Small intestine (tissue), 7 donors: Measurements from ENCODE around the gene POLR2C. TPM values are rescaled to one million over a fixed set of nuclear protein-coding genes. Genes with fewer than 3 reads are reported as not detected.

Source experiments
- DNase-seq, 2 donors: peaks; one replicate each; pipeline versions ENCODE4 v3.0.0 to v3.0.0-alpha.2; 2013
- FAIRE-seq: peaks from 2 replicates; lab custom pipeline; 2012; peaks lifted over from hg19 to GRCh38; lab: Jason Lieb, UNC
- H3K27ac ChIP-seq, 3 donors: one replicate each; pipeline ENCODE4 v1.5.1; 2013; ENCODE audit warnings: low read length in 2 of 3, mild to moderate bottlenecking in 2 of 3, control low read depth in 1 of 3, inconsistent platforms in 1 of 3, low read depth in 1 of 3, moderate library complexity in 1 of 3
- H3K27me3 ChIP-seq, 3 donors: one replicate each; pipeline ENCODE4 v1.6.1; 2013; ENCODE audit warnings: low read length in 3 of 3, inconsistent platforms in 1 of 3; ENCODE audit not compliant: control insufficient read depth in 3 of 3, insufficient read depth in 3 of 3
- H3K36me3 ChIP-seq, 3 donors: one replicate each; pipeline ENCODE4 v1.6.1; 2013; ENCODE audit warnings: low read length in 3 of 3, inconsistent platforms in 1 of 3, low read depth in 1 of 3, mild to moderate bottlenecking in 1 of 3, moderate library complexity in 1 of 3; ENCODE audit not compliant: control insufficient read depth in 3 of 3, insufficient read depth in 2 of 3
- H3K4me1 ChIP-seq, 3 donors: one replicate each; pipeline ENCODE4 v1.6.1; 2013; ENCODE audit warnings: low read length in 2 of 3, inconsistent platforms in 1 of 3, low read depth in 1 of 3, mild to moderate bottlenecking in 1 of 3, moderate library complexity in 1 of 3; ENCODE audit not compliant: control insufficient read depth in 3 of 3, insufficient read depth in 2 of 3
- H3K4me3 ChIP-seq, 3 donors: one replicate each; pipeline ENCODE4 v1.5.1; 2013; ENCODE audit warnings: low read length in 3 of 3, control low read depth in 1 of 3, inconsistent platforms in 1 of 3, low read depth in 1 of 3, mild to moderate bottlenecking in 1 of 3, moderate library complexity in 1 of 3
- H3K9me3 ChIP-seq, 2 donors: one replicate each; pipeline ENCODE4 v1.6.1; 2013; ENCODE audit warnings: low read depth in 1 of 2, low read length in 1 of 2; ENCODE audit not compliant: control insufficient read depth in 2 of 2, insufficient read depth in 1 of 2
- WGBS, 3 donors: extraction: QIAGEN DNeasy Blood & Tissue Kit; methylation state at CpG; one replicate each; pipeline ENCODE4 v1.1.7; 2013; 5-methylcytosine and 5-hydroxymethylcytosine counted together
- polyA plus RNA-seq, 4 donors: library from polyadenylated mRNA; stranded (reverse) in 3 of 4; unstranded in 1 of 4; fragments of 200-250 nt in 3 of 4; fragments of 120-200 nt in 1 of 4; gene quantifications; one replicate each; pipeline versions ENCODE4 v1.2.1 to v1.2.3, GENCODE V29; 2013
- donor health status: healthy with polysubstance abuse.
- donor health status: control.
- donor health status: control.
- donor health status: Bipolar disorder and iron deficiency.
- donor health status: healthy.

POLR2C gene
- polyA plus RNA-seq, 4 donors: 51.7 to 86.8 (median 61.4) TPM

DNA sequence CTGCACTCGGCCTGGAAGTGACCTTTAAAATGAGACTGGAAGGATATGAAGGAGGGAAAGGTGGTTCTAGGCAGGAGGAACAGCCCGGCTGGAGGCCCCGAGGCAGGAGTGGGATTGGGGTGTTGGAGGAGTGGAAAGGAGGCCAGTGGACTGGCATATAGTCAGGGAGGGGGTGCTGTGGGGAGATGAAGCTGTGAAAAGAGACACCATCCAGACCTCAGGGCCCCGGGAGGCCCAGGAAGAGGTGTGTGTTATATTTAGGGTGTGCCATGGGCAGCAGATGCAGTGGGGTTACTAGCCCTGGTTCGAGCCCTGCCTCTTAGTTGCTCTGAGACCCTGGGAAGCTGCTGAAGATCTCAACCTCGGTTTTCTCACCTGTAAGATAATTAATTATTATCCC lies 42.7 kb downstream of the POLR2C start:
- Histone ChIP-seq H3K36me3 (no peaks in the 10 kb centered on the region), H3K4me1 (peaks cover 0 to 40% (median 0%) of the 10 kb centered on the region in 3 donors), H3K27ac (no peak overlapping the region), H3K4me3 (no peak overlapping the region), H3K9me3 (no peaks in the 10 kb centered on the region), H3K27me3 (no peaks in the 10 kb centered on the region)
- no peak for DNase-seq
- FAIRE-seq: no peak
- 66 to 72% (median 72%) methylated on average over 6 of the region's 6 CpGs for WGBS, 3 donors

DNA sequence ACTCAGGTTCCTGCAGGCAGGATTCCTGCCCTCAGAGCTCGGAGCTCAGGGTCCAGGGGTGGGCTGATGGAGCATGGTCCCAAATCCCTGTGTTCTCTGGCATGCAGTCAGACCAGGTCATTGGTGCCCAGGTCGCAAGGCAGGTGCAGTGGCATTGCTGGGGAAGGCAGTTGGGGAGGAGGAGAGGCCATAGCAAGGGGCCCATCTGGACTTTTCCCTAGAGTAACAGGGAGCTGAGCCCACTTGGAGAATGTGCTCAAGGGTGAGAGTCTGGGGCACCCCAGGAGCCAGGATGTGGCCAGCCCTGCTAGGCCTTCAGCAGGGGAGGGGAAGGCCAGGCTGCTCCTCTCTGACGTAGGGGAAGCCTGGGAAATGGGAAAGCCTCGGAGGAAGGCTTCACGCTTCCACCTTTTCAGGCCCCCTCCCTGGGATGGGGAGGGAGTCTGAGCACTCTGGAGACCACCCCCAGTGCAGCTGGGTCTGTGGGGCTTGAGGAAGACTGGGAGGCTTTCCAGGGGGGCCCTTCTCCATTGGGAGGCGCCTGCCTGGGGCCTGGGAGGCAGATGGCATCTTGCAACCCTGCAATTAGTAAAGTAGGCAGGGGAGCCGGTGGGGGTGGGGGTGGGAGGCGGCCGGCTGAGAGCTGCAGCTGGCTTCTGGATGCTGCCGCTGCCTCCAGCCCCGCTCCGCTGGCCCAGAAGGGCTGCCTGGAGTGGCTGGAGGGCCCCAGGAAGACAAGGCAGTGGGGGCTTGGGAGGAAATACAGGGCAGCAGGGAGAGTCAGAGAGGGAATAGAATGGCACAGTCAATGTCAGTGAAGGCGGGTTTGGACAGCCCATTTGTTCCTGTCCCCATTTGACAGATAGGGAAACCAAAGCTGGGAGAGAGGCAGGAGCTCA lies 44.9 kb downstream of the POLR2C start:
- Histone ChIP-seq H3K9me3 (no peaks in the 10 kb centered on the region), H3K4me1 (peaks cover 0 to 41% (median 0%) of the 10 kb centered on the region in 3 donors), H3K27me3 (no peaks in the 10 kb centered on the region), H3K36me3 (no peaks in the 10 kb centered on the region), H3K4me3 (no peak overlapping the region), H3K27ac (peak overlapping the region in 1 of 3 donors; percentile 73)
- WGBS, 3 donors: 63 to 69% (median 64%) methylated on average over 13 of the region's 13 CpGs
- peak in 1 of 2 donors; percentile 87 for DNase-seq
- FAIRE-seq: no peak

DNA sequence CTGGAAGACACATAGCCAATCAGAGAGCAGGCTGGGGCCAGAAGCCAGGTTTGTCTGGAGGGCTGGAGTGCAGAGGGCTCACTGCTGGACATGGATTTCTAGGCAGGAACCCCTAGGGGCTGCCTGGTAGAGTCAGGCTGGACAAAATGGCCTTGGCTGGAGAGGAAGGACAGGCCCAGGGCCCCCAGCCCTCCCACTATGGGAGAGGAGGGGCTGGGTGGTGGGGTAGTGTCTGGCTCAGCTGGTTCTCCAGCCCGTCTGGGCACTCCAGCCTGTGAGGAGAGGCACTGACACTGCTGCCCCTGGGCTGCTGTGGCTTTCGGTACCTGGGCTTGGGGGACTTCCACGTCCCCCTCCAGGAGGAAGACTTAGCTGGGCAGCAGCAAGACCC lies 45.6 kb downstream of the POLR2C start:
- Histone ChIP-seq H3K27ac (peak overlapping the region in 1 of 3 donors; percentile 73), H3K9me3 (no peaks in the 10 kb centered on the region), H3K4me3 (no peak overlapping the region), H3K4me1 (peaks cover 0 to 45% (median 0%) of the 10 kb centered on the region in 3 donors), H3K27me3 (no peaks in the 10 kb centered on the region), H3K36me3 (no peaks in the 10 kb centered on the region)
- no peak for FAIRE-seq
- 80 to 91% (median 85%) methylated on average over 1 to 3 of the region's 3 CpGs for WGBS, 3 donors
- DNase-seq: no peak

GRCh38 chr16:57509231-57509923 lies 46.9 kb downstream of the POLR2C start:
- H3K9me3 ChIP-seq: no peaks in the 10 kb centered on the region
- no peak overlapping the region for H3K4me3 ChIP-seq
- H3K4me1 ChIP-seq: peaks cover 0 to 59% (median 0%) of the 10 kb centered on the region in 3 donors
- no peaks in the 10 kb centered on the region for H3K27me3 ChIP-seq
- H3K27ac ChIP-seq: no peak overlapping the region
- H3K36me3 ChIP-seq: no peaks in the 10 kb centered on the region
- no peak for DNase-seq
- 77 to 88% (median 80%) methylated on average over 12 of the region's 12 CpGs for WGBS, 3 donors
- no peak for FAIRE-seq

DNA sequence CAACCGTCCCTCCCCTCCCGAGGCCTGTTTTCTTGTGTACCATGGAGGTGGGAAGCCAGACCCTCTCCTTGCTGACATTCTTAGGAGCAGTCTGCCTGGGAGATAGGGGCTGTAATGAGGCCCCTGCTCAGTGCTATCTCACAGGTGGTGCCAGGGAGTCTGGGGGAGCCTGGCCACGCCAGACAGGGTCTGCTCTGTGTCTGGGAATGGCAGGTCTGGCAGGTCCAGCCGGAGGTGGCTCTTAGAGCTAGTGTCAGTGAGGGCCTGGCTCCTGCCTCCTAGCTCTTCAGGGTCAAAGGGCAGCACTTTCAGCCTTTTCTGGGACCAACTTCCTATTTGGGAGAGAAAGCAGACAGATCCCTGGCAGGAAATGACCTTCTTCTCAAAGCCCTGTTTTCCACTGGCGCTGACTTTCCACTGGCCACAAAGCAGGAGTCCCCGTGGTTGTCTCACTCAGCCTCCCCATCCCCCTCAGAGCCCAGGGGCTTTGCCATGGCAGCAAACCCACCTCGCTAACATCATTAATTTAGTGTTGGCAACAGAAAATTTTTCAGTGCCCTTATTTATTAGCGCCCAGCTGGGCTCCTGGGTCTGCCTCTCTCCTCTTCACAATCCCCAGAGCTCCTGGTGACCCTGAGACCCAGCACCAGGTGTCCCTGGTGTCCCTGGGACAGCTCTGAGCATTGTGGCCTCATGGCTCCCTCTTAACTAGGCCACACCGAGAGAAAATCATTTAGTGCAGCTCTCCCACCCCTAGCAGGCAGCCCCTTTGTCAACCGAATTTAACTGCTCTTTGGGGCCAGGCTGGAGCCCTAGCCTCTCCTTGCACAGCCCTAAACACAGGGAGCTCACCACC lies 47.8 kb downstream of the POLR2C start:
- peaks cover 0 to 5% (median 0%) of the 10 kb centered on the region in 3 donors for H3K36me3 ChIP-seq
- H3K4me1 ChIP-seq: peaks cover 0 to 66% (median 0%) of the 10 kb centered on the region in 3 donors
- 55 to 64% (median 58%) methylated on average over 10 of the region's 10 CpGs for WGBS, 3 donors
- H3K9me3 ChIP-seq: no peaks in the 10 kb centered on the region
- peak overlapping the region in 1 of 3 donors; percentile 12 for H3K27ac ChIP-seq
- no peak for DNase-seq
- H3K27me3 ChIP-seq: no peaks in the 10 kb centered on the region
- FAIRE-seq: no peak
- no peak overlapping the region for H3K4me3 ChIP-seq

DNA sequence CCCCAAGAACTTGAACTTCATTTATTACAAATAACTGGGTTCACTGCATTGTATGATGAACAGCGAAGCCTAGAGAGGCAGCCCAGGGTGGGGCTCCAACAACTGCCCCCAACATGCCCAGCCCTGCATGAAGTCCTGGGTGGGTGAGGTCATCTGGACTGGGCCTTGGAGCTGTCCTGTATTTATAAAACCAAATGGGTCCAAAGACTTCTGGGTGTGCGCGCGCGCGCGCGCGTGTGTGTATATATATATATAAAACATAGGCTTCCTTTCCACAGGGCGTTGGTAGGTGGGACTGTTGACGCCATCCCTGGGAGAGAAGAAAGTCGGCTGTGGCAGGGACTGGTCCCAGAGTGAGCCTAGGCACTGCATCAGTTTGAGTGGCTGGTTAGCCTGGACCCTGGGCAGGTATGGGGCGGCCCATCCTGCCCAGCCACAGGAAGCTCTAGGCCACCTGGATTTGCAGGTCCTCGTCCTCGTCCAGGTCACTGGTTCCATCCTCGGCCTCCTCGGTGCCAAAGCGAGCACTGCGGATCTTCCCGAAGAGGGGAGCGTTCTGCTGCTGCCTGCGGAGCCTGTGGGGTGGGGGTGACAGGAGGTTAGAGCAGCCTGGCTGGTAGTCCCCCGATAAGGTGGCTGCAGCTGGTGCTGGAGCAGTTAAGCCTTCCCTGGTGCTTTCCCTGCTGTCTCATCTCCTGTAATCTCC lies 50.0 kb downstream of the POLR2C start:
- Histone ChIP-seq H3K4me1 (peaks cover 0 to 59% (median 0%) of the 10 kb centered on the region in 3 donors), H3K27me3 (no peaks in the 10 kb centered on the region), H3K4me3 (no peak overlapping the region), H3K27ac (no peak overlapping the region), H3K9me3 (no peaks in the 10 kb centered on the region), H3K36me3 (peaks cover 0 to 21% (median 0%) of the 10 kb centered on the region in 3 donors)
- no peak for DNase-seq
- 93 to 95% (median 95%) methylated on average over 23 of the region's 23 CpGs for WGBS, 3 donors
- no peak for FAIRE-seq

DNA sequence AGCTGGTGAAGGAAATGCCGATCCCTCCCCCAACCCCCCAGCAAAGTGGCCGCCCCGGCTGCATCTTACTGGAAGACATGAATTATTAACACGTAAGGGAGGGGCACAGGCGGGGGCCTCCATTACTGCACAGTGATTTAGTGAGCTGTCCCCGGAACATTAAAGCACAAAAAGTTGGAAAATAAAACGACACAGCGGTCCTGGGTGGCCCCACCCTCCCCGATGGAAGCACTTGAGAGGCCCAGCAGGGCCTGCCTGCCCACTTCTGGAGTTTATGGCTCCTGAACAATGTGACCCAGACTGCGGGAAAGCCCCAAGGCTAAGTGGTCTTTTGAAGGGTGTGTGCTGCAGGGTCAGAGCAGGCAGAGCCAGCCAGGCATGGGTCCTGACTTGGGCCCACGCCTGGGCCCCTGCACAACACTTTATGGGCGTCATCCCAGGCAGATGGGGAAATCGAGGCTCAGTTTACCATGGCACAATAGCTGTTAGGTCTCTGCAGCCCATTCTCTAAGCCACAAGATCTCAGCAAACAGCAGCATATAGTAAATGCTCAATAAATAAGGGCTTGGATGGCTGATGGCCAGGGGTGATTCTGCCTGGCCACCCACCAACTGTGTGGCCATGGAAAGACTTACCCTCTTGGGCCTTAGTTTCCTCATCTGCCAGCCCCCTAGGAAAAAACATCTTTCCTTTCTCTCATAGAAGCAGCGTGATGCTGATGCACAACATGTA lies 51.1 kb downstream of the POLR2C start:
- DNase-seq: peak in 1 of 2 donors; percentile 87
- Histone ChIP-seq H3K4me1 (peaks cover 0 to 48% (median 0%) of the 10 kb centered on the region in 3 donors), H3K36me3 (peaks cover 0 to 32% (median 0%) of the 10 kb centered on the region in 3 donors), H3K4me3 (no peak overlapping the region), H3K9me3 (no peaks in the 10 kb centered on the region), H3K27me3 (no peaks in the 10 kb centered on the region), H3K27ac (peak overlapping the region in 1 of 3 donors; percentile 68)
- 41 to 63% (median 53%) methylated on average over 14 of the region's 14 CpGs for WGBS, 3 donors
- no peak for FAIRE-seq
